SKM-1 (cell line): ENCODE measurements around the gene IGBP1.
"Not testable (repeated sequence)": the region's sequence is repeated elsewhere in the genome, so short reads cannot be mapped to it uniquely, and the experiment has no call there.

Experiments used
- DNase-seq: peaks from one replicate; lab custom pipeline; 2025; ENCODE audit not compliant: unreplicated experiment; lab: John Stamatoyannopoulos, UW

The IGBP1 gene

DNA sequence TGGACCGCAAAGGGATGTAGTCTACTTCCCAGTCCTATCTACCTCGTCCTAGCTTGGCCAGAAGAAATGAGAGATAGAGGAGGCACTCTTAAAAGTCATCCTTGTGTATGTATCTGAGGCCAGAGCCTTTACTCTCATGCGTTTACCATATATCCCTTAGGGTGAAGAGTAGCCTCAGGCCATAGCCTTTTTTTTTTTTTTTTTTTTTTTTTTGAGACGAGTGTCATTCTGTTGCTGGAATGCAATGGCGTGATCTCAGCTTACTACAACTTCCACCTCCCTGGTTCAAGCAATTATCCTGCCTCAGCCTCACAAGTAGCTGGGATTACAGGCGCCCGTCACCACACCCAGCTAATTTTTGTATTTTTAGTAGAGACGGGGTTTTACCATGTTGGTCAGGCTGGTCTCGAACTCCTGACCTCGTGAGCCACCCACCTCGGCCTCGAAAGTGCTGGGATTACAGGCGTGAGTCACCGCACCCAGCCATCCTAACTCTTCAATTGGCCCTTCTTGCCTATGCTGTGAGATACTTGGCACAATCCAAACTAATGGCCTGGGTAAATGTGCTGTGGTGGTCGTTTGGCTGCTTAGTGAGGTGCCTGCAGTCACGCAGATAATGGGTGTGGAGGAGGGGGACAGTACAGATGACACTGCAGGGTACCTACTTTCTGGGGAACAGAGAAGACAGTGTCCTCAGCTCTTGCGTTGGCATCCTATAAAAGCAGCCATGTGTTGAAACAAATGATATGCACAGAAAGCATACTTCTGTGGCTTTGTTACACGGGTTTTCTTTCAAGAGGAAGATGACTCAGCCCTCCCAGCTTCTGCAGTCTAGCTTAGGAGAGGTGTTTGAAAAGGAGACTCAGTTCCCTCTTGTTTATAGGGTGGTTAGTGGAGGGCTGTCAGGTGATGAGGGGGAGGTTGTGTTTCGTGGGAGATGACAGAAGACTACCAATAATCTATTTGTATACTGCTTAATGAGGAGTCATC is 33.6 kb downstream of the IGBP1 start:
- no peak for DNase-seq

DNA sequence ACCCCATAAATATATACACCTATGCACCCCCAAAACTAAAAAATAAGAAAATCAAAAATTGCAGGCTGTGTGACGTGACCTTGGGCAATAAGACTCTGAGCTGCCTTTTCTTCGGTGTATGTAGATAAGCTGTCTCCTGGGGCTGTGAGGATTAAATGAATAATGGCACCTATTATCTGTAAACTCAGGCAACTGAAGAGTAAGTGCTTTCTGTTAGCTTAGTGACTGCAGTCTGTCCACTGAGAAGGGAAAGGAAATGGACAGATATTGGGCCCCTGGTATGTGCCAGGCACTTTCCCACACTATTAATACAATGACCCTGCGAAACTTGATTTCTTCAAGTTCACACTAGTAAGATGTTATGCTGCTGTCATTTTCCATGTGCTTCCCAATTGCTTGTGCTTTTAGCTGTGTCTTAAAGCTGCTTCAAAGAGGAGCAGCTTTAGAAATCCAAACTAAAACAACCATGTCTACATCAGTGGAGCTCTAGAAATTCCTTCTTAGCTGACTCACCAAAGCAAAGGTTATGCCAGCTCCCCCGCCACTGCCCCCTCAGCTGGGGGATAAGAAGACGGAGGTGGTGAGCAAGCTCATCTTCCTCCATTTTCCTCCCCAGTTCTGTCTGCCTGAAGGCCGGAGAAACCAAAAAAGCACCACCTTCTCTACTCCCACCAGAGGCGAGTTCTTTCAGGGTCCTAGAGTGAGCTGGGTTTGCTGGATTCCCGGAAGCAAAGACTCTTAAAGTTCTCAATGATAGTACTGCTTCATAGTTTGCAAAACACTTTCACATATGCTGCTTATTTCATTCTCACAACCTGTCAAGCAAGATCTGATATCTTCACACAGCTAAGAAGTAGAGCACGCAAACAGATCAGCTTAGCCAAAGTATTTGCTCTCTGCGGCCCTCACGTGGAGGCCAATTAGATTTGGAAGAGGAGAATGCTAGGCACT is 35.3 kb downstream of the IGBP1 start:
- DNase-seq: no peak

DNA sequence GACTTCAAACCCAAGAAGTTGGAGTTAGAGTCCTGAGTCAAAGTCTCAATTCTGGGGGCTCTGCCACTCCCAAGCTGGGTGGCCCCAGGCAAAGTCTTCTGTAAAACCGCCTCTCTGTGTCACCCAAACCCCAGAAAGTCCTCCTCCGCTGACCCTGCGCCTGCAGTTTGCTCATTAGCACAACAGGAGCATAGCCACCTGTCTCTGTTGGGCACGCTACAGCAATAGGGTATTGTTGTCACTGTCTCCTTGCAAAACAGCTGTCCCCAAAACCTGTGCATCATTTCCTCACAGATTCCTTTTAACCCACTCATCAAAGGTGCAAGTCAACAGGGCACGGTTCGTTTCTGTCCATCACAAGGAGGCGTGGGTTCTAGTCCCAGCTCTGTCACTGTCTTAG is 36.0 kb downstream of the IGBP1 start:
- no peak for DNase-seq

DNA sequence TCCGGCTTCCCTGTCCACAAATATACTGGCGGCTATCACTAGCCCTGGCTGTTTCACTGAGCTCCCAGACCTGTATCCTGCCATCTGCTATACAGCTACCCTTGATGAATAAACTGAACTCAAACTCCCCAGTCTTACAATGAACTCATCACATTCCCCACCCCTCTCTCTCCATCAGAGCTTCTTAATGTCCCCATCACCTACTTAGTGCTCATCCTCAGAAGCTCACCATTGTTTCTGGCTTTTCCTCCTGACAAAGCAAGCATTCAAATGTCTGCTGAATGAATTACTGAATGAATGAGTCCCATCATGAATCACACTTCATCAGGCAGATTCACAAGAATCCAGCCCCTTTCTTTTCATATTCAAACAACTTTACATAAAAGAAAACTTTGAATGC is 38.4 kb downstream of the IGBP1 start:
- DNase-seq: no peak

DNA sequence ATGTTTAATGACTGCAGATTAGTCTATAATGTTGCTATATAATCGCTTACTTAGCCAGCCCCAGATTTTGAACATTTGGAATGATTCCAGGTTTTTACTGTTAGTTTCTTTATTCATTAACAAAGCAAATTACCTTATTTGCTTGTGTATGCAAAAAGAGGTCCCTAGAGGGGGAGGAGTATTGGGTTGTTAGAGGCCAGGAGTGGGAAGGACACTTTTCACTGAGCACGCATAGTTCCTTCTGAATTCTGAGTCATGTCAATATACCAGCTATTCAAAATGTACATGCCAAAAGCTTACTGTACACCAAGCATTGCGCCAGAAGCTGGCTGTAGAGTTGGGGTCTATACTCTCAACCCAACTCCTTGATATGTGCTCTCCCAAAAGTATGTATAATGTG is 39.0 kb downstream of the IGBP1 start:
- DNase-seq: no peak

DNA sequence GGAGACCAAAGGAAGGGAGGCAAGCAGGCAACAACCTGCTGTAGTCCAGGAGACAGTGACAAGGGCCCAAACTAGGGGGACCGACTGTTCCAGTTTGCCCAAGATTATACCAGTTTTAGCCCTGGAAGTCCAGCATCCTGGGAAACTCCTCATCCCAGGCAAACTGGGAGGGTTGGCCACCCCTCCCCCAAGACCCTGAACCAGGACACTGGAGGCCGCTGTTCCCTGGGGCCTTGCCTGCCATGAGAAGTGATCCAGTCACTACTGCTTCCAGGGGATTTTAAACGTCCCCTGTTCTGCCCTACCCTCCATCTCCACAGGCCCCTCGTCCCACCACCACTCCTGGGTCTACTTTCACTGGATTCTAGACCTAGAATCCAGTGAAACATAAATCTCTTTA is 39.7 kb downstream of the IGBP1 start:
- no peak for DNase-seq

DNA sequence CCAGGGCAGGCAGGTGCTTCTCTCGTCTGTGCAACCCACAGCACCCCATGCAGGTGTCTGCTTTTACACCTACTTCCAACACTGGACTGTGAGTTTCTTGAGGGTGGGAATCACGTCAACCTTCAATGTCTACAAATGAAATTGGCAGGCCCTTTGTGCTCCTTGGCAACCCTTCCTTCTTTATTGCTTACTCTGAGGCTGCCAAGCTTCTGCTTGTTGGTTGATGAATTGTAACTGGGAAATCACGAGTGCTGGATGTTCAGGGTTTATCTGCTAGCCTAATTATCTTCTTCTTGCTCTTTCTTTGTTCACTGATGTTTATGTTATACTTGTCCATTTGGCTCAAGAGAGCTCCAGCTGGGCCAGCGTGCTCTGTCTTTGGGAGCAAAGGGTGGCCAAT is 41.5 kb downstream of the IGBP1 start:
- no peak for DNase-seq

DNA sequence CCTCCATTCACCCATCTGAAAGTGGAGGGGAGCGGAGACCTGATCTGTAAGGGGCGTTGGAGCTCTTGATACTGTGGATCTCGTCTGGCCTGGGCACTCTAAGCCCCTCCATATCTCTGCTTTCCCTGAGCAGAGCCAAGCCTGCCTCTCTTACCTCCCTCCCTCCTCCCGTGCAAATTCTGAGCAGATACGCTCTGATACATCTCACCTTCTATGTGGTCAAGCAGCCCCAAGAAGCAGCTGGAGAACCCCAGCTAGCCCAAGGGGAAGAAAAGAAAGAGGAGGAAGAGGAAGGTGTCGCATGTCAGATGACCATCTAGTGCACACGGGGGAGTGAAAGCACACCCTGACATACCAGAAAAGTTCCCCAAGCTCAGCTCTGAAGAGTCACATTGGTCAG is 42.1 kb downstream of the IGBP1 start:
- DNase-seq: no peak

DNA sequence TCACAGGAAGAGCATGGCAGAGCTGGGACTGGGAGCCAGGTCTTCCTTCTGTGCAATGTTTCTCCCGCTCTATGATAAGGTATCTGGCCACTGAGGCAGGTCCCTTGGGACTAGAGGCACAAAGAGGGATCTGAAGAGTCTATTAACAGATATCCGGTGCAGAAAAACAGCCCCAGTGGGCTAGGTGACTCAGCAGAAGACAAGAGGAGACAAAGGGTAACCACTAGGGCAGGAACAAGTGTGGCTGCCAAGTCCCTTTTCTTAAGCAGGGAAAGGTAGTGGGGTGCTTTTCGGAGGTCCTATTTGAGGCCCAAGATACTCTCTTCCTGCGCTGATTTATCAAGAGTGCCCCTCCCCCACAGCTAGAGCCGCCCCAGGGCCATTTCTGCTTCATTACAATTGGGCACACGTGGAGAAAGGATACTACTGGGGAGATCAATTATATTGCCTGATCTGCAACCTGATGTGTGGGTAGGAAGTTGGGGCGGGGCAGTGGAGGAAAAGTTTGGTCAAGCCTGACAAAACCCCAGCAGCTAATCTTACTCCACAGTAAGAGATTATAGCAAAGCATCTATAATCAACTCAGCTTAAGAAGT is 43.8 kb downstream of the IGBP1 start, which contains the start of gene DGAT2L6:
TSS of gene DGAT2L6 (plus strand) at position 546 of the 596 bp plus-strand sequence. CDS start 100 bp downstream, outside the sequence.
- no peak for DNase-seq

DNA sequence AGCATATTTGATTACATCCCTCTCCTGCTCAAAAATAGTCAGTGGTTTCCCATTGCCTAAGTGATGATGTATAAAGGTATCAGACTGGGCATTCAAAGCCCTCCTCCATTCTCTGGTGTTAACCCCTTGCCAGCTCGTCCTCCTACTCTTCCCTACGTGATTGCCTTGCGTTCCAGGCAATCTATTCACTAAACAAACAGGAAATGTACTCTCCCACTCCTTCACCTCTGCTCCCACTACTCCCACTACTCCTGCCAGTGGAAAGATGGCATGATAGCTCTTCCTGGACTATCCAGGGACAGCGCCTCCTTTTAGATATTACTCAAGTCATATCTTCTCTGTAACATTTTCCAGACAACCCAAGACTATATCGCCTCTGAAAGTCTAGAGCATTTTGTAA is 49.8 kb downstream of the IGBP1 start:
- DNase-seq: no peak

DNA sequence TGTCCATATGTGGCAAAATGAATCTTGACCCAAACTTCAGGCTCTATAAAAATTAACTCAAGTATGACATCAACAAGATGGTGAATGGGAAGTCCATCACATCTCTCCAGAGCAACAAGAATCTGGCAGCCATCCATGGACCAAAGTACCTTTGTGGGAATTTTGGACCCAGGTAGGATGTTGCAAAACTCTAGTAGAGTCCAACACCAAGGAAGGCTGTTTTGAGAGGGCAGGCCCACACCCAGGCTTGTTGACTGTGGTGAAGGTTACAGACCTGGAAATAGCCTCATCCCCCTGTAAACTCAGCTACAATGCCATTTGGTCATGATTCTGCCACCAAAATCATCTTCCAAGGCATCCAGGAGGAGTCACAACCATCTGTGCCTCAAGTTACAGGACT is 57.0 kb downstream of the IGBP1 start:
- DNase-seq: no peak

DNA sequence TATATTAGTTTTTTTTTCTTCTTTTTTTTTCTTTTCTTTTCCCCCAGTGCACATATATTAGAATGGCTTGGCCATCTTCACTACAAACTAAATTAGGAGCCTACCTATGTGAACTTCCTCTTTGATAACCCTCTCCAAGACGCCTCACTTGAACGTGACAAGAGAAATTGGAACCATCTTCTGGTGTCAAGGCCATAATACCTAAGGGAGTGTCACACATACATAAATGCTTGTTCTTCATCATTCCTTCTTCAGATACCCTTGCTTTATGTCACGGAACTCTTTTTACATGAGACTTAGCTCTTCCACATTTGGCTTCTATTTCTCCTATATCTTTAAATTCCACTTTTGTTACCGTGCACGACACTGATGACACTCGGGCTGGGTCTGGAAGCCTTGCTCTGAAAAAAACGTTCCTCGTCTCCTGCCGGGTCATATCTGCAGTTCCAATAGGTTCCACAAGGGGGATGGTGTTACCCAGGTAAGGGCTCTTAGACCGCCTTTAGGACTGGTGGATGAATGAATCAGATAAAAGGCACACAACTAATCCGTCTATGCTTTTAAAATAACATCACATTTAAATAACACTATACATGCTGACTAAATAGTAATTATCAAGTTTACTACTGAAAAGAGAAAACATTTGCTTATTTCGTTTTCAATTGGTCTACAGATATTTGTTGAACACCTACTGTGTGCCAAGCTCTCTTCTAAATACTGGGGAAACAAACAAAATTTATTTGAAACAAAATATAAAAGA is 63.9 kb downstream of the IGBP1 start:
- peak; percentile 1 for DNase-seq

DNA sequence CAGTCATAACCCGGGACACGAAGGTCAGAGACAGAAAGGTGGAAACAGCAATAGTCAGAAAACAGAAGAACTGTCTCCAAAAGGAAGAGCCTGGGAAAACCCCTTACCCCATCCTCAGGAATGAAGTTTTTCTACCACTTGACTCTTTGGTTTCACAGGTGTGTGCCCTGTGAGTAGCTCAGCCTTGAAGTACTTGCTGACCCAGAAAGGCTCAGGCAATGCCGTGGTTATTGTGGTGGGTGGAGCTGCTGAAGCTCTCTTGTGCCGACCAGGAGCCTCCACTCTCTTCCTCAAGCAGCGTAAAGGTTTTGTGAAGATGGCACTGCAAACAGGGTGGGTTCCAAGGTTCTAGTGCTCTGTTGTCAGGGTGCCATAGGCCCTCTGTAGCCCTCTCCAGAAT is 68.5 kb downstream of the IGBP1 start:
- DNase-seq: no peak

DNA sequence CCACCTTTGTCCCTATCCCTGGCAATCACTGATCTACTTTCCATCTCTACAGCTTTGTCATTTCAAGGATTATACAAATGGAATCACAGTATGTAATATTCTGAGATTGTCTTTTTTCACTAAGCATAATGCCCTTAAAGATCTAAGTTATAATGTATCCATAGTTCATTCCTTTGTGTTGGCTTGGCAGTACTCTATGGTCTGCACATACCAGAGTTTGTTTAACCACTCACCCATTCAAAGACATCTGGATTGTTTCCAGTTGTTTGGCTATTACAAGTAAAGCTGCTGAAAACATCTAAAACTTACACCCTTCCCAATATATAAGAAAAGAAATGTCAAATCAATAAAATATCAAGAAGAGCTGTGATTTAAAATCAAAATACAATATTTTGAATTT is 75.2 kb downstream of the IGBP1 start:
- no peak for DNase-seq

DNA sequence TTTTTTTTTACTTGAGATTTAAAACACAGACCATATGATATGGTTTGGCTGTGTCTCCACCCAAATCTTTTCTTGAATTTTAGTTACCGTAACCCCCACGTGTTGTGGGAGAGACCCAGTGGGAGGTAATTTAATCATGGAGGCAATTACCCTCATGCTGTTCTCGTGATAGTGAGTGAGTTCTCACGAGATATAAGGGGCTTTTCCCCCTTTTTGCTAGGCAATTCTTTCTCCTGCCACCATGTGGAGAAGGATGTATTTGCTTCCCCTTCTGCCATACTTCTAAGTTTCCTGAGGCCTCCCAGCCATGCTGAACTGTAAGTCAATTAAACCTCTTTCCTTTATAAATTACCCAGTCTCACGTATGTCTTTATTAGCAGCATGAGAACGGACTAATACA is 76.3 kb downstream of the IGBP1 start:
- DNase-seq: not testable (repeated sequence)
